Measurements from ENCODE around the gene LAMA5.

LAMA5 gene

DNA sequence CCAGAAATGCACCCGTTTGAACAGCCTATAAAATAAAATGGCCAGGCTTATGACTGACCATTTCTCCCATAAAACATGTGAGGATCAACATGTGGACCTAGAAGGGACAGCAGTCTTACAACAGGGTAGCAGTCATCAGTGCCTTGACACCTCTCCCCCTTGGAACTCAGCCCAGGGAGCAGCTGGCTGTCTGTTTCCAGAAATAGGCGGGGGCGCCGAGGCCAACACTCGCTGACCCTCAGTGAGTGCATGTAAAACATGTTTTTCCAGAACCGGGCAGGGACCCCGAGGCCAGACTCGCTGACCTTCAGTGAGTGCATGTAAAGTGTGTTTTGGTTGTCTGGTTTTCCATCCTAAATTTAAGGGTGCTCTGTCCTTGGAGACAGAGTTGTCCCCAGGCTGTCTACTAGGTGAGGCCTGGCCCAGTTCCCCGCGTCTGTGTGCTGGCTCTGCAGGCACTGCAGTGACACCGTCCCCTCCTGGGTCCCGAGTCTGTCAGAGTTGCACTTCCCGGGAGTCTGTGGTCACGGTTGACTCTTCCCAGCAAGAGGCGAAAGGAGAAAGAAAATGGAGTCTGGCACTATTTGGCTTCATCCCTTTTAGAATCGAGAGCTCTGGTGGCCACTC lies 84.1 kb downstream of the LAMA5 start:
- FAIRE-seq, result no peak

DNA sequence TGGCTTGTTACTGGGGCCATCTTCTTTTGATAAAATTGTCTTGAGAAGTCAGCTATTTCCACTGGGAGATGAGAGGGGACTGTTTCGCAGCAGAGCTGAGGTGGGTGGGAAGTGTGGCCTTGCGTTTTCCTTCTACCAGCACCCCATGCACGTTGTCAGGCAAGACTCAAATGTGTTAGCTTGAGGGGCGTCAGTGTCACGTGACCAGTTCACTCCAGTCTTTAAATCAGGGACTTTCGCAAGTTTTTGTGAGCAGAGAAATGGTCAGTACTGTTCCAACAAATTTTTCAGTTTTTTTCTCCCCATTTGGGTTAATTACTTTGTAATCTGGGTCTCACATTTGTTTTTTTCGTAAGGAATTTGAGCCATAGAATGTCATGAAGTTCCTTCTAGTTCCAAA lies 85.0 kb downstream of the LAMA5 start:
- no peak for FAIRE-seq

DNA sequence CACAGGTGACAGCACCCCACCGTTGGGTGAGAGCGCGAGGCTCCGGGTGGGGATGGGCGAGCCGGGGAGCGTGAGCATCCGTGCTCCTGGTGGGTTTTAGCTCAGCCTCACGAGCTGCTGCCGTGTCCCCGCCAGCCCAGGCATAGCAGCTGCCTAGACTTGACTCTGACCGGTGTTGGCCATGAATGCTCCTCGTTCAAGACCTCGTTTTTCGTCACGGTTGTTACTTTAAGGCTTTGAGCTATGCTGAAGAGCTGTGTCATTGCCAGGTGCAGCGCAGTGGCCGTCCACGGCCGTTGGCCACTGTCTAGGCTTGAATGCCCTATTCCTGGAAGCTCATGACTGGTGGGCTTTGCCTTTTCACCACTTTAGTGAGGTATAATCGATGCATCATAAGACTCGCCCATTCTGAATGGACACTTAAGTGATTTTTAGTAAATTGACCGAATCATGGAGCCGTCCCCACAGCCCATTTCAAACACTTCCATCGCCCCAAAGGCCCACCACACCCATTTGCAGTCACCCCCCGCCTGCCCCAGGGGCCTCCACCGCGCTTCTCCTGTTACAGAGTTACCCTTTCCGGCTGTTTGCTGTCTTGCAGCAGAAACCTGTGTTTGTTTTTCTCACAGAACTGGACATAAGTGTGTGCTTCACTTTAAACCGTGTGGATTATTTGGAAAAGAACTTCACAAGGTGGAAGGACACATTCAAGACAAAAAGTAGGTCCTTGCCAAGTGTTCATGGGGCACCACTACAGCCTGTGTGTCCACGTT lies 85.8 kb downstream of the LAMA5 start:
- FAIRE-seq, result no peak

DNA sequence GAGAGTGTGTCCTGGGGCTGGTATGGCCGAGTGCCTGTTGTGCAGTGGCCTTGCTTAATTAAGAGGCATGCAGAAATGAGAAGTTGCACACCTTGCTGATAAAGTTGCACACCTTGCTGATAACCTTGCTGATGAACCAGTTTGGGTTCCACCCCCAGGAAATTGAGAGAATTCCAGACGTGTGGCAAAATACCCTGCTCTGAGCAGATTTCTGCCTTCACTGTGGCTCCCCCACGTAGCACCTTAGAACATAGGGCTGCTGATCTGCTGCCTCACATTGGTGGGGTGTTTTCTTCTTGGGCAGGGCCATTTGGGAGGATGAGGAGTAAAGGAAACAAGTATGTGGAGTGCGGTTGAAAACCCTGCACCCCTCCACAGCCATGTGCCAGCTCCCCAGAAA lies 86.8 kb downstream of the LAMA5 start:
- FAIRE-seq, result no peak

DNA sequence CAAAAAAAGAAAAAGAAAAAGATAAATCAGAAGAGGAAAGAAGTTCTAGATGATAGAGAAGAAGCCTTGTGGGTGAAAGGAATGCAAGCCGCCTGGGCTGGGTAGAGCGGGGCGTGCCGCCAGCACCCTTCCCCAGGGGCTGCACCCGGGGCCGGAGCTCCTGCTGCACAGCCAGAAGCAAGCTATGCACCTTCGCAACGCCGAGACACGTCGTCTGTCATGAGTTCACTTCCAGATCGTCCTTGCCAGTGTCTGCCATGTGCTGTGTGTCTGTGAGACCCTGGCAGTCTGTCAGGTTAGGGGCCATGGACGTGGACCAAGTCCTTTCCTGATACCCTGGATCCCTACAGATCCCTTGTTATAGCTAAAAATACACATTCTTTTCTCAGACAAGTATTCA lies 89.9 kb downstream of the LAMA5 start:
- FAIRE-seq, result no peak

DNA sequence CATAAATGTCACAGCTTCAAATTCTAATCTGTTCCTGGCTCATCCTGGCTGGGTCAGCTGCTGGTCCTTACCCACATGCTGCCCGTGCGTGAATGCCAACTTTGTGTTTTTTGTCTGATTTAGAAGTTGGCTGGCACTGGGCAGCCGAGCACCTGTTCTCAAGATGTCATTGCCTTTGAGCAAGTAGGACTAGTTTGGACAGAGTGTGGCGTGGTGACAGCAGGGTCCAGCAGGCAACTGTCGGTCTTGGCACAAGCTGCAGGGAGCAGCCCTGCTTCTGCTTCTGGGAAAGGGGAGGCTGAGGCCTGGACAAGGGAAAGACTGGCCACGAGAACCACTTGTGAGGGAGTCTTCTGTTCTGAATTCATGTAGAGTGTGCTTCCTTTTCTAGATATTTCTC lies 90.7 kb downstream of the LAMA5 start:
- FAIRE-seq, result no peak

DNA sequence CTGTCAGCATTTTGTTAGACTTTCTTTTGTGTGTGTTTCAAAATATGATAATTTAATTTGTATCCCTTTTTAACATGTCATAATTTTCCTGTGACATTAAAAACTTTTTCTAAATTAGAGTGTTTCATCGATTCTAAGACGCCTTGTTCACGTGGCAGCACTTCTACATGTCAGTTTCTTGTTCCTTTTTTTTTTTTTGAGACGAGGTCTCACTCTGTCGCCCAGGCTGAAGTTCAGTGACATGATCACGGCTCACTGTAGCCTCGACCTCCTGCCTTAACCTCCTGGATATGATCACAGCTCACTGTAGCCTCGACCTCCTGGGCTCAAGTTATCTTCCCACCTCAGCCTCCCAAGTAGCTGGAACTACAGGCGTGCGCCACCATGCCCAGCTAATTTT lies 91.9 kb downstream of the LAMA5 start:
- FAIRE-seq, result no peak

DNA sequence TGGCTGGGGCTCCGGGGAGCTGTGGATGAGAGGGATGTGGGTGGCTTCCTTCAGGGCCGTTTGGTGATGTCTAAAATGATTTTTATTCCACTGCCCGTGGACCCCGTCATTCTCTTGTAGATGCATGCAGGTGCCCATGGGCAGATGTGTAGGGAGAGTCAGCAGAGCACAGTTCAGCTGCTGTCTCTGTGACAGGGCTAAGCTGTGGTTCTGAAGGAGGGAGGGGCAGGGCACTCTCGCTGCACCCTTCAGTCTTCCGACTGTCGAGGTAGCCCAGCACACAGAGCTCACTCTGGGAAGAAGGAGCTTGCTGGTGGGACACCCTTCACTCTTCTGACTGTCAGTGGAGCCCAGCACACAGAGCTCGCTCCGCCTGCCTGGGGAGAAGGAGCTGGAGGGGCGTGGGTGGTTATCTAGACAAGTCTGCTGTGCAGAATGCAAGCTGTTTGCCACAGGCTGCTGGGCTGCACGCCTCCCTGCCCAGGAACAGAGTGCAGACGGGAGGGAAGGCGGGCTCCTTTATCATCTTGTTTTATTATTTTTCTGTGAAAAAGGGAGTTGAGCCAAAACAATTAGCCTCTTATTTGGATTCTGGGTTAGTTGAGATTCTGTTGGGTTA lies 92.7 kb downstream of the LAMA5 start:
- FAIRE-seq, result no peak

DNA sequence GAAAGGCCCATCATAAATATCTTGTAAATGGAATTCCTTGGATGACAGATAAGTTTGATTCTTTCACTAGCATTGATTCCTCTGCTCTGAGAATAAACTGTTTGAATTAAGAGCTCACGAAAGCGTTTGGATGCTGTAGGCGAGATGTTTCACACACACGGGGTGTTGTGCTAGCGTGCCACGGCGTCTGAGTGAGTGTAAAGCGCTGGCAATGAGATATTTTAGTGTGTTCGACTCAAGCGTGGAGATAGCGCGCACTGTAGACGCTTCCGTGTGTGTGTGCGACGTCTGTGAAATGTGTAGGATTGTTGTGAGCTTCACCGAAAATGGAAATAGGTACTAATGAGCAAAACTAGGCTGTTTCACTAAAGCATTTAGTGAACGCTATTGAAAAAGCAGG lies 93.7 kb downstream of the LAMA5 start:
- no peak for FAIRE-seq

DNA sequence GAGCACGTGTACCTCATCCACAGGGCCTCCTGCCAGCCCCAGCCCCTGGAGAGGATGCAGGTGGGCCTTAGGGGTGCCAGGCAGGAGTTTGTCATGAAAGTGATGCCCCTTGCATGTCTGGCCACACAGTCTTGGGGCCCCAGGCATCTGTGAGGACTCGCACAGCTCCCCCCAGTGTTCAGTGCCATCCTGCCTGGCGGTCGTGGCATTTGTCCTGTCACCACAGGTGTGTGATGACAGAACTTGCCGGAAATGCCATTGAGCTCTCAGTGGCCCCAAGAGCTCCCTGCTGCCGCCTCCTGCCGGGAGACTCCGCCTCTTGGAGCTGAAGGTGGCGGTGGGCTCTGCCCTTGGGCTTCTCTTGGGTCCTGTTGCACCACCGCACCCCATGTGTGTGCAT lies 94.9 kb downstream of the LAMA5 start:
- no peak for FAIRE-seq

DNA sequence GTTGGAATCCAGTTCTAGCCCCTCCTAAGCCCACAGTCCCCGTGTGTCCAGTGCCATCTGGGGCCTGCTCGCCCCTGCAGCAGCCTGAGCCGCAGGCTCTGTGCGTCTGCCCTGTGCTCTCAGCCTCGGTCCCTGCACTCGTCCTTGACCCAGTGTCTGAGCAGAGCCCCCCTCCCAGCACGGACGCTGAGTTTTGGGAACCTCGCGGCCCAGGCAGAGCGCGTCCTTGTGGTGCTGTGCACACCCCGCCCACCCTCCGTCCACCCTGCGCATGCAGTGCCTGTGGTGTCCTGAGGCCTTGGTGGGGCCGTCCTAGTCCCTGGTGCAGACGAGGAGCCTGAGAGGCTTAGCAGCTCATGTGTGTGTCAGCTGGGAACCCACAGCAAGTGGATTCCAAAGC lies 97.2 kb downstream of the LAMA5 start:
- no peak for FAIRE-seq

DNA sequence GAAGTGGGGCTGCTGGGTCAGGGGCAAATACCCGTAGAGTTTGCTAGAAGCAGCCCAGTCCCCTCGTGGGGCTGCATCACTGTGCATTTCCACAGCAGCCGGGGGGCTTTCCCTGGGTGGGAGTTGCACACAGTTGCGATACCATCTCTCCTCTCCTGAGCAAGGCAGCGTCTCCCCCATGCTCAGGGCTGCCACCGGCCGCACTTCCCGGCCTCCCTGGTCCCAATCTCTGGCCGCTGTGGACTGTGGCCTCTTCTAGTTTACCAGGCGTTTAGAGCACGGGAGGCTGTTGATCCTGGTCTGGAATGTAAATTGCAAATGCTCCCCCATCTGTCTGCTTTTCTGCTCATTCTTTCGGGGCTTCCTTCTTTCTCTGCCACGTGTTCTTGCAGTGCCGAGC lies 97.7 kb downstream of the LAMA5 start:
- FAIRE-seq, result no peak

DNA sequence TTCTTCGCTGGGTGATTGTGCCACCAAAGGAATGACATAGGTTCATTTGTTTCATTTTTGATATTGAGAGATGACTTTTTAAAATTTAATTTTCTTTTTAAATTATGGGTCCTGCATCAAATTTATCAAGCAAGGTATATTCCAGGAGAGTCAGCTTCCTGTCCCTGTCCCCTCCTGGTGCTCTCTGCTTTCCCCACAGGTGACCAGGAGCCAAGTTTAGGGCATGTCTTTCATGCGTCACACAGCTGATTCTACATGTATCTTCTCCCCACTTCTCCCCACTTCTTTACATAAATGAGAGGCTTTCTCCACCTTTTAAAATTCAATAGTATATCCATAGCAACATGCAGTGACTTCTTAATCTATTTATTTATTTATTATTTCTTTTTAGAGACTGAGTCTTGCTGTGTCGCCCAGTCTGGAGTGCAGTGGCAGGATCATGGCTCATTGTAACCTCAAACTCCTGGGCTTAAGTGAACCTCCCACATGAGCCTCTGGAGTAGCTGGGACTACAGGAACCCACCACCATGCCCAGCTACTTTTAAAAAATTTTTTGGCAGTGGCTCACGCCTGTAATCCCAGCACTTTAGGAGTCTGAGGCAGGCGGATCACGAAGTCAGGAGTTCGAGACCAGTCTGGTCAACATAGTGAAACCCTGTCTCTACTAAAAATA lies 98.7 kb downstream of the LAMA5 start:
- no peak for FAIRE-seq

DNA sequence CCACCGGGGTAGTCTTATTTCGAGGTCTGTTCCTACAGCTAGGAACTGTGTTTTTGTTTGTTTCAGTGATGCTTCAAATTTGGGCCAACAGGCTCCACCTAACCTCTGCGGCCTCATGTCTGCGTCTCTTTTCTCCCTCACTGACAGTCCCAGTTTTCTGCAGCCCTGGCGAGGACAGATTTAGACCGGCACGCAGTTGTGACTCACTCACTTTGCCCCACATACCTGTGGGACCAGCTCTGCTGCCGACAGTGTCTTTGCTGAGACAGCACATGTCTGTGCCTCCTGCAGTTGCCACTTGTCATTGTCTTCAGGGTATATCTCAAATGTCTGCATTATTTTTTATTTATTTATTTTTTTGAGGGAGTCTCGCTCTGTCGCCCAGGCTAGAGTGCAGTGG lies 99.6 kb downstream of the LAMA5 start:
- no peak for FAIRE-seq

DNA sequence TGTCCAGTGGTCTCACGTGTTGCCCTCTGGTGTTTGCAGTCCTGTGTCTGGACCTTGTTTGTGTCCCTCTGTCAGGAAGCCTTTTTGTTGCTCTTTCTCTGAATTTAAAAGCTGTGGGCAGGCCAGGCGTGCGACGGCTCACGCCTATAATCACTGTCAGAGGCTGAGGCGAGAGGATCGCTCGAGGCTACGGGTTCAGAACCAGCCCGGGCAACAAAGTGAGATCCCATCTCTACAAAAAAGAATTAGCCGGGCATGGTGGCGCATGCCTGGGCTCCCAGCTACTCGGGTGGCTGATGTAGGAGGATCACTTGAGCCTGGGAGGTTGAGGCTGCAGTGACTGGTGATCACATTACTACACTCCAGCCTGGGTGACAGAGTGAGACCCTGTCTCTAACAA lies 100.3 kb downstream of the LAMA5 start:
- no peak for FAIRE-seq

DNA sequence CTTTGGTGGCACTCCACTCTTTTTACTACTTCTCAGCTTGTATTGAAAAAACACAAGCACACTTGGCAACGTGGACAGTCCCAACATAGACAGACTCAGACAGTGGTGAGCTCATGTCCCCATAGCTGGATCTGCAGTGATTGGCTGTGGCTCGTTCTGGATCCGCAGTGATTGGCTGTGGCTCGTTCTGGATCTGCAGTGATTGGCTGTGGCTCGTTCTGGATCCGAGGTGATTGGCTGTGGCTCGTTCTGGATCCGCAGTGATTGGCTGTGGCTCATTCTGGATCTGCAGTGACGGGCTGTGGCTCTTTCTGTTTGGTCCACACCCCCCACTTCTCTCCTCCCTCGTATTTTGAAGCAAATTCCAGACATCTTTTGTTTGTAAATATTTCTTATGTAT lies 100.8 kb downstream of the LAMA5 start:
- FAIRE-seq, result no peak

DNA sequence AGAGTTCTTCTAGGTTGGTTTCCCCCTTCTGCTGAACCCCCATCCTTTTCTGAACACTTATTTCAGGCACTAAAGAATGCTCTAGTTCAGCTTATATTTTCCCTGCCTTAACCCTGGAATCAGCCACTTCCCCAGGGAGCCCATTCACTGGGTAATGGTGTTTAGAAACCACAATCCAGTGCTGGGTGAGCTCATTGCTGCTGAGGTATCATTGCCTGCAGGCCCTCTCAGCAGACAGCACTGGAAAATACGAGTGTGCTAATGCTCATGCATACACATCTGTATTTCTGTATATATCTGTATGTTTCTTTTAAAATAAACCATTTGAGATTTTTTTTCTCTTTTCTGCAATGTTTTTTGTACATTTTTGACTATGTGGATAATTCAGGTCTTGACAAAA lies 101.7 kb downstream of the LAMA5 start:
- FAIRE-seq, result no peak

DNA sequence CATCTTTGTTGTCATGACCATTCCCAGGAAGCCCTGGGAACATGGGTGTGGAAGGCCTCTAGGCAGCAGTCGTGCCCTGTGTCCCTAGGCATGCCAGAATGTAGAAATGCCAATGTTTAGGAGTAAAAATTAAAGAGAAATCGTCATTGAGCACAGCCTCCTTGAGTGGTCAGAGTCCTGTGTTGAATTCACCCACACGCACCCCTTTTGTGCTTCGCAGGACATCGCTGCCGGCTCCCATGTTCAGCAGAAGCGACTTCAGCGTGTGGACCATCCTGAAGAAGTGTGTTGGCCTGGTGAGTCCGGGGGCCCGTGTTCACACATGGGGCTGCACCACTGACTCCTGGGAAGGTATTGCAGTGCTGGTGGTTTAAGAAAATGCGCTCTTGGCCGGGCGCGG lies 103.7 kb downstream of the LAMA5 start:
- FAIRE-seq, result no peak

DNA sequence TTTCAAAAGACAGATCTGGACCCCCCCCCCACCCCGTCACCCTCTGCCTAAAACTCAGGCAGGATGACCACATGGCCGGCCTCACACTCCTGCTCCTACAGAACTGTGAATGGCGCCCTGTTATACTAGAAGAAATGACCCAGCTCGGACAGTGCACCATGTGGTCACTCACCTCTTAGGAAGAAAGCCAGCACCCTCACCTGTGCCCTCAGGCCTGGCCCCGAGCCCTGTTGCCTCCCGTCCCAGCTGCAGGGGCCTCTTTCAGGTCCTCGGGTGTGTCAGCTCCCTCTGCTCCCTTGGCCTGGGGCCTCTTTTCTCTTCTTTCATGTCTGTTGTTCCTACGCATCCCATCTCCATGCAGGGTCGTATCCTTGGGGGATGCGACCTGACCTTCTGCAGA lies 105.0 kb downstream of the LAMA5 start:
- FAIRE-seq, result no peak

DNA sequence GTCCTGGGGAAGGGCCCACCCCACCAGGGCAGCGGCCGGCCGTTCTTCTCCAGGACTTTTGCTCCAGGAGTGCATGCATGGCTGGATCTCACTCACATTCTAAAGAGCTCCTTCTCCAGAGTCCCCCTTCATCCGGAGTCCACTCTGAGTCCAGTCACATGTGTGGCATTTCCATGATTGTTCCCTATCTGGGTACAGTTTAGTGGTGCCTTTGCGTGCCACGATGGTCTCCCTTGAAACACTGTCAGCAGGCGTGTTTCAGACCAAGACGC lies 107.9 kb downstream of the LAMA5 start:
- no peak for FAIRE-seq

All from TTC549 (cell line).